Measurements from ENCODE around the gene ITGB2.

The ITGB2 gene

DNA sequence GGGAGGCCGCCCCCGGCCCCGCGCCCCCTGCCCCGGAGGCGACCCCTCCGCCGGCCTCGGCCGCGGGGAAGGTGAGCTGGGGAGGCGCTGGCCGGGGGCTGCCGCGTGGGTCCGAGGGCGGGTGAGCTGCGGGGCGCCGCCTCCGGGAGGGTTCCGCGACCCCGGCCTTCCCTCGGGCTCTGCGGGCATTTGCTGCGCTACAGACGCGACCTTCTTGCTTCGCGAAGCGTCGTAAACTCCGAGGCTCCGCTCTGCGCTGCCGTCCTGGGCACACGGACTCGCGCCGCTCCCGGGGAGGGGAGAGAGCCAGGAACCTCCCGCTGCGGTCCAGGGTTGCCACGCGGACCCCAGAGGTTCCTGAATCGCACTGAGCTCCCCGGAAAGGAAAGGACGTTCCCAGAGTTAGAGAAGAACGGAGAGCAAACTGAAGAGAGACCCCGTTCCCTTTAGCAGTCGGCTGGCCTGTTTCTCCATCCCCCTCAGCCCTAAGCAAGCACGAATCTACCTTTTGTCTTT lies 19.5 kb upstream of the ITGB2 start:
- TF ChIP-seq, protein P1, sequence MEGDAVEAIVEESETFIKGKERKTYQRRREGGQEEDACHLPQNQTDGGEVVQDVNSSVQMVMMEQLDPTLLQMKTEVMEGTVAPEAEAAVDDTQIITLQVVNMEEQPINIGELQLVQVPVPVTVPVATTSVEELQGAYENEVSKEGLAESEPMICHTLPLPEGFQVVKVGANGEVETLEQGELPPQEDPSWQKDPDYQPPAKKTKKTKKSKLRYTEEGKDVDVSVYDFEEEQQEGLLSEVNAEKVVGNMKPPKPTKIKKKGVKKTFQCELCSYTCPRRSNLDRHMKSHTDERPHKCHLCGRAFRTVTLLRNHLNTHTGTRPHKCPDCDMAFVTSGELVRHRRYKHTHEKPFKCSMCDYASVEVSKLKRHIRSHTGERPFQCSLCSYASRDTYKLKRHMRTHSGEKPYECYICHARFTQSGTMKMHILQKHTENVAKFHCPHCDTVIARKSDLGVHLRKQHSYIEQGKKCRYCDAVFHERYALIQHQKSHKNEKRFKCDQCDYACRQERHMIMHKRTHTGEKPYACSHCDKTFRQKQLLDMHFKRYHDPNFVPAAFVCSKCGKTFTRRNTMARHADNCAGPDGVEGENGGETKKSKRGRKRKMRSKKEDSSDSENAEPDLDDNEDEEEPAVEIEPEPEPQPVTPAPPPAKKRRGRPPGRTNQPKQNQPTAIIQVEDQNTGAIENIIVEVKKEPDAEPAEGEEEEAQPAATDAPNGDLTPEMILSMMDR (IDR thresholded peaks at IDR 0.05): no peak

DNA sequence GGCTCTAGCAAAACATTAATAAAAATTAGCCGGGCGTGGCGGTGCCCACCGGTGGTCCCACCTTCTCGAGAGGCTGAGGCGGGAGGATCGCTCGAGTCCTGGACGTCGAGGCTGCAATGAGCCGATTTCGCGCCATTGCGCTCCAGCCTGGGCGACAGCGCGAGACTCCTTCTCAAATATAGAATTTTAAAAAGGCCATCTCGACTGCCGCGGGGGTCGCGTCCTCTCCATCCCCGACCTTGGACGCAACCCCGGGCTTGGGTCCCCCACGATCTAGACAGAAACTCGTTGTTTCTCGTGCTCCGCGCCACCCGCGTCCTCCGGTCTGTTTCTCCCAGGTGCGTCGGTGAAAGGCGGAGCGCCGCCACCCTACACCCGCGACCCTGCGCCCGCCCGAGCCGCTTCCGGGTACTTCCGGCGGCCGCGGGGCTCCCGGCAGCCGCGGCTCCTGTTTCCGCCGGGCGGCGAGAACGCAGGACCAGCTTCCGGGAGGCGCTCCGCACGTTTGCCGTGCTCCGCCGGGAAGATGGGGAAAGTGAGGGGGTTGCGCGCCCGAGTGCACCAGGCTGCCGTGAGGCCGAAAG lies 18.9 kb upstream of the ITGB2 start, which contains the start of gene SLX9:
Gene SLX9 (plus strand): TSS at position 498 of the 584 bp plus-strand sequence. CDS start 29 bp downstream, at position 527.
- TF ChIP-seq, protein P1 (IDR thresholded peaks at IDR 0.05): no peak

DNA sequence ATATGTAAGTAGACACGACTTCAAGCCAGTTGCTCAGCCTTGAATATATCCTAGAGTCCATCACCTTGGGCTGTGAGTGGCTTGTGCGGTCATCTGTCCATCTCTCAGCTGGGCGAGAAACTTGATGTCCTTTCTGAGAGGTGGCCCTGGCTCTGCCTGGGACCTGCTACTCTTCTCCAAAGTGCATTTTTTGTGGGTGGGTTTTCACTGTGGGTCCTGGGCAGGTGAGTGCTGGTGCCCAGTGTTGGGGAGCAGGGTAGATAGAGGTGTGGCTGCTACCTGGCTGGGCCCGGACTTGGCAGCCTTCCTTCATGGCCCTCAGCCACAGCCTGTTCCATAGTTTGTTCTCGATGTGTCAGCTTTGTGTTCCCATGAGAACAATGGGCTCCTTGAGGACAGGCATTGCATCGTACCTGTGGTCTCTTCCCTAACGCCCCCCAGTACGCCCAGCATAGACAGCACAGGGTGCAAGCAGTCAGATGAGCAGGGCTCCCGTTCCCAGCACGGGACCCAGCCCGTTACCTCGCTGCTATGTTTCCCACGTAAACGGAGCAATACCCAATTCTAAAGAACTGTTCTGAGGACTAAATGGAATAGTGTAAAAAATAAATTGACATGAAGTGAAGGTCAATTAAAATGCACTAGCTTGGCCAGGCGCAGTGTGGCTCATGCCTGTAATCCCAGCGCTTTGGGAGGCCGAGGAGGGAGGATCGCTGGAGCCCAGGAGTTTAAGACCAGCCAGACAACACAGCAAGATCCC lies 18.3 kb upstream of the ITGB2 start:
- TF ChIP-seq, protein P1 (IDR thresholded peaks at IDR 0.05): no peak

DNA sequence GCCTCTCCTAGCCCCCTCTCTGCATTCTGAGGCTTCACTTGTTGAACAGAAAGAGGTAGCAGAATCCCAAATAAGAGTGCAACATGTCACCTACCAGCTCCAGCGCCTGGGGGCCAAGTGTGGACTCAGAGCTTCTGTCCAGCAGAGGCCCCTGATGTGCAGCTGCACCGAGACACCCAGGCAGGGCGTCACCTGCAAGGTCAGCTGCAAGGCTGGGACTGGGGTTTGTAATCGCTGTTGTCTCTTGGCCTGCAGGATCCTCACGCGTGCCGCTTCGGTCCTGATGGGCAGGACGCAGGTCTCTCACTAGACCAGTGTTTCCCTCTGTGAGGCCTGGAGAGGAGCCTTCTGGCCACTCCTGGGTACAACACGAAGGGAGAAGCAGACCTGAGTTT lies 14.8 kb upstream of the ITGB2 start:
- TF ChIP-seq, protein P1 (IDR thresholded peaks at IDR 0.05): no peak

DNA sequence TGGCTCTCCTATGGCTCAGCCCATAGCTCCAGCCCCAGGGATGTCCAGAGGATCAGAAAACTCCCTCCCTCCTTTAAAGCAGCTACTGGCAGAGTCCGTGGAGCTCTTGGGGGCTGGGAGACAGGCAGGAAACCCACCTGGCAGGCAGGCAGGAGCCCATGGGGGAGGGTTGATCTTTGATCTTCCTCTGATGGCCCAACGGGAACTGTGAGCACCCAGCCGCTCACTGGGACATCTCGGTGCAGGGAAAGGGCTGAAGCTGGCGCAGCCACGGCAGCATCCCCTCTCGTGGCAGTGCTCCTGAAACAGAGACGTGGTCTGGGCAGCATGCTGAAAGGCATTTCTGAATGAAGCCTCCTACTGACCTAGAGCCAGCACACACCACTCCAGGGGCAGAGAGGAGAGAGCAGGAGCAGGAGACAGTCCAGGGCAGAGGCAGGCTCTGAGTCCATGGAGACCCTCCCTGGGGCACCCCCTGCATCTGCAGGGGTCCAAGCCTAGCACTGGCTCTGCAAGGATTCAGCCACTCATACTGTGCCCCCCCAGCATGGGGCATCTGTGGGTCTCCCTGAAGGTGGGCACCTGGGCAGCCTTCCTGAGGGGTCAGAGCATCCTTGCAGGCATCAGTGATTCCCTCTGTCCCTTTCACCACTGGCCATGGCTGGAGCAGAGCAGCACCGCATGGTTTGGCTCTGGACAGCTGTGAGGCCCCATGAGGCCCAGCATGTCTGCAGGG lies 14.3 kb upstream of the ITGB2 start:
- TF ChIP-seq, protein P1 (IDR thresholded peaks at IDR 0.05): no peak

DNA sequence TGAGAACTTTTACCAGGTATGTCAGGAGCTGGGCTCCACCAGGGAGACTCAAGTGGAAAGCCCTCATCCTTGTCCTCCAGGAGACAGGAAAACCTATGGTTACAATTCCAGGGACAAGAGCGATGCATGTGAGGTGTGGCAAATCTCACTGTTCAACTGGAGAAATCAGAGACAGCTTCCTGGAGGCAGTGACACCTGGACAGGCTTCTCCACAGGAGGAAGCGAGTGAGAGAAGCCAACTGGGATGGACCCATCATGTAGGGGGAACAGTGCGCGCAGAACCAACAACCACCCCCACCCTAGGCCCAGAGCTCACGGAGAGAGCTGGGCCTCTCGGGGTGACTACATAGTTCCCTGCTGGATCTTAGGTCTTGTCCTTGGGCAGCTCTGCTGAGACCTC lies 13.6 kb upstream of the ITGB2 start:
- TF ChIP-seq, protein P1 (IDR thresholded peaks at IDR 0.05): no peak

DNA sequence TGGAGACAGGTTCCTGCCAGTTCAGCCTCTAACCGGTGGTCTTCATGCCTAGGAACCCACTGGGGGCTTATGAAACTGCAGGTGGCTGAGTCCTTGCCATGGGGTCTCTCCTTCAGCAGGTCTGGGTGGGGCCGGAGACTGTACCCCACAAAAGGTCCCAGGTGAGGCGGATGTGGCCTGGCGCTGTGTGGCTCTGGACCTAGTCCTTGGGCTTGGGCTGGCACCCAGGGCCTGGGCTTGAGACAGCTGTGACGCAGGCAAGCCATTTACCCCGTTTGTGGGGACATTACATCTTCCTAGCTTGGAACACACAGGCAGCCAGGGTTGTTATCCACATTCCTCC lies 13.2 kb upstream of the ITGB2 start:
- TF ChIP-seq, protein P1 (IDR thresholded peaks at IDR 0.05): no peak
